Prostate gland (tissue), 2 donors: ENCODE results near the gene TNPO3.

Experiments
- POLR2AphosphoS5 ChIP-seq: sonication (generic); formaldehyde crosslinking; IDR thresholded peaks from one replicate; pipeline ENCODE4 v1.6.1; 2017; ENCODE audit warnings: antibody characterized with exemption
- TF ChIP-seq, protein P1 (sequence below), 4 experiments: fragments of 200-600 bp in 2 of 4; fragments of 450-650 bp in 2 of 4; sonication (generic) in 2 of 4; IDR thresholded peaks; 1 replicate in 3 of 4; 2 replicates in 1 of 4; pipeline ENCODE4 v1.5.1; 2016 to 2019; ENCODE audit warnings: antibody characterized with exemption in 4 of 4, mild to moderate bottlenecking in 2 of 4, moderate library complexity in 2 of 4

- TF ChIP-seq, protein P1, sequence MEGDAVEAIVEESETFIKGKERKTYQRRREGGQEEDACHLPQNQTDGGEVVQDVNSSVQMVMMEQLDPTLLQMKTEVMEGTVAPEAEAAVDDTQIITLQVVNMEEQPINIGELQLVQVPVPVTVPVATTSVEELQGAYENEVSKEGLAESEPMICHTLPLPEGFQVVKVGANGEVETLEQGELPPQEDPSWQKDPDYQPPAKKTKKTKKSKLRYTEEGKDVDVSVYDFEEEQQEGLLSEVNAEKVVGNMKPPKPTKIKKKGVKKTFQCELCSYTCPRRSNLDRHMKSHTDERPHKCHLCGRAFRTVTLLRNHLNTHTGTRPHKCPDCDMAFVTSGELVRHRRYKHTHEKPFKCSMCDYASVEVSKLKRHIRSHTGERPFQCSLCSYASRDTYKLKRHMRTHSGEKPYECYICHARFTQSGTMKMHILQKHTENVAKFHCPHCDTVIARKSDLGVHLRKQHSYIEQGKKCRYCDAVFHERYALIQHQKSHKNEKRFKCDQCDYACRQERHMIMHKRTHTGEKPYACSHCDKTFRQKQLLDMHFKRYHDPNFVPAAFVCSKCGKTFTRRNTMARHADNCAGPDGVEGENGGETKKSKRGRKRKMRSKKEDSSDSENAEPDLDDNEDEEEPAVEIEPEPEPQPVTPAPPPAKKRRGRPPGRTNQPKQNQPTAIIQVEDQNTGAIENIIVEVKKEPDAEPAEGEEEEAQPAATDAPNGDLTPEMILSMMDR (IDR thresholded peaks at IDR 0.05): no peak
- no peak for TF ChIP-seq POLR2AphosphoS5
These were observed 145.9 kb downstream of the TNPO3 start for GRCh38 chr7:128908750-128909624.
